H9 (cell line): Measurements from ENCODE around the gene HTD2. TPM values are rescaled to one million over a fixed set of nuclear protein-coding genes. Genes with fewer than 3 reads are reported as not detected.

Experiments
- DNase-seq: peaks from one replicate; pipeline ENCODE4 v3.0.0-alpha.2; 2017
- H2AFZ ChIP-seq: one replicate; pipeline ENCODE4 v1.6.1; 2013; ENCODE audit warnings: mild to moderate bottlenecking, low read length, control low read depth, moderate library complexity
- H2AK5ac ChIP-seq: 2 replicates; pipeline ENCODE4 v1.6.1; 2013; ENCODE audit warnings: low read length, control low read depth, mixed read lengths; ENCODE audit not compliant: insufficient read length
- H2BK120ac ChIP-seq: one replicate; pipeline ENCODE4 v1.6.1; 2013; ENCODE audit warnings: low read depth, mild to moderate bottlenecking, low read length, control low read depth, inconsistent platforms; ENCODE audit not compliant: poor library complexity, severe bottlenecking
- H2BK12ac ChIP-seq: 2 replicates; pipeline ENCODE4 v1.6.1; 2013; ENCODE audit warnings: low read length, control low read depth, mixed read lengths, low read depth; ENCODE audit not compliant: insufficient read length
- H2BK15ac ChIP-seq: 2 replicates; pipeline ENCODE4 v1.6.1; 2013; ENCODE audit warnings: low read depth, low read length, control low read depth
- H2BK20ac ChIP-seq: one replicate; pipeline ENCODE4 v1.6.1; 2013; ENCODE audit warnings: low read depth, mild to moderate bottlenecking, low read length, control low read depth, inconsistent platforms; ENCODE audit not compliant: poor library complexity, severe bottlenecking
- H2BK5ac ChIP-seq: 2 replicates; pipeline ENCODE4 v1.6.1; 2013; ENCODE audit warnings: low read length, control low read depth, mixed read lengths; ENCODE audit not compliant: insufficient read length
- H3K14ac ChIP-seq: 2 replicates; pipeline ENCODE4 v1.6.1; 2013; ENCODE audit warnings: low read length, control low read depth; ENCODE audit not compliant: insufficient read depth
- H3K18ac ChIP-seq: 2 replicates; pipeline ENCODE4 v1.6.1; 2013; ENCODE audit warnings: low read depth, mild to moderate bottlenecking, mixed read lengths, low read length, control low read depth; ENCODE audit not compliant: insufficient read length
- H3K23ac ChIP-seq: 2 replicates; pipeline ENCODE4 v1.6.1; 2013; ENCODE audit warnings: low read length, control low read depth, mixed read lengths, low read depth; ENCODE audit not compliant: insufficient read length
- H3K23me2 ChIP-seq: 2 replicates; pipeline ENCODE4 v1.6.1; 2013; ENCODE audit warnings: low read depth, mild to moderate bottlenecking, mixed read lengths, low read length, control low read depth; ENCODE audit not compliant: insufficient read length, poor library complexity, severe bottlenecking
- H3K27ac ChIP-seq: 2 replicates; pipeline ENCODE4 v1.5.1; 2013; ENCODE audit warnings: low read length, control low read depth, mixed read lengths, low read depth; ENCODE audit not compliant: insufficient read length
- H3K27me3 ChIP-seq: 2 replicates; pipeline ENCODE4 v1.6.1; 2013; ENCODE audit warnings: low read length, control low read depth, inconsistent platforms; ENCODE audit not compliant: insufficient read depth
- H3K4ac ChIP-seq: 2 replicates; pipeline ENCODE4 v1.6.1; 2013; ENCODE audit warnings: low read depth, mild to moderate bottlenecking, control low read depth, inconsistent platforms, low read length, moderate library complexity
- H3K4me1 ChIP-seq: 2 replicates; pipeline ENCODE4 v1.6.1; 2013; ENCODE audit warnings: low read length, control low read depth, inconsistent platforms; ENCODE audit not compliant: insufficient read depth
- H3K4me2 ChIP-seq: 2 replicates; pipeline ENCODE4 v1.6.1; 2013; ENCODE audit warnings: low read length, control low read depth, mixed read lengths; ENCODE audit not compliant: insufficient read length, insufficient read depth
- H3K56ac ChIP-seq: 2 replicates; pipeline ENCODE4 v1.6.1; 2013; ENCODE audit warnings: low read depth, mild to moderate bottlenecking, mixed read lengths, low read length, control low read depth; ENCODE audit not compliant: insufficient read length
- H3K79me1 ChIP-seq: 2 replicates; pipeline ENCODE4 v1.6.1; 2013; ENCODE audit warnings: low read depth, mild to moderate bottlenecking, moderate library complexity, low read length, control low read depth, inconsistent platforms; ENCODE audit not compliant: insufficient read depth, poor library complexity, severe bottlenecking
- H3K79me2 ChIP-seq: 2 replicates; pipeline ENCODE4 v1.6.1; 2013; ENCODE audit warnings: low read length, control low read depth, inconsistent platforms; ENCODE audit not compliant: insufficient read depth
- H3K9ac ChIP-seq: 2 replicates; pipeline ENCODE4 v1.6.1; 2013; ENCODE audit warnings: low read length, control low read depth, mixed read lengths; ENCODE audit not compliant: insufficient read length; ENCODE audit errors: extremely low read depth
- H3K9me3 ChIP-seq: one replicate; pipeline ENCODE4 v1.6.1; 2013; ENCODE audit warnings: low read depth, low read length, inconsistent platforms; ENCODE audit not compliant: control insufficient read depth
- H3T11ph ChIP-seq: one replicate; pipeline ENCODE4 v1.6.1; 2013; ENCODE audit warnings: mild to moderate bottlenecking, low read length, control low read depth, inconsistent platforms
- H4K20me1 ChIP-seq: one replicate; pipeline ENCODE4 v1.6.1; 2013; ENCODE audit not compliant: control insufficient read depth, insufficient read length, insufficient read depth
- H4K5ac ChIP-seq: 2 replicates; pipeline ENCODE4 v1.6.1; 2013; ENCODE audit warnings: low read depth, mild to moderate bottlenecking, mixed read lengths, low read length, control low read depth; ENCODE audit not compliant: insufficient read length
- H4K8ac ChIP-seq: replicated peaks from 2 replicates; pipeline ENCODE4 v1.6.1; 2013; ENCODE audit warnings: low read length, control low read depth, mixed read lengths, low read depth; ENCODE audit not compliant: insufficient read length
- H4K91ac ChIP-seq: 2 replicates; pipeline ENCODE4 v1.6.1; 2013; ENCODE audit warnings: low read depth, mild to moderate bottlenecking, moderate library complexity, mixed read lengths, low read length, control low read depth; ENCODE audit not compliant: insufficient read length
- H3K27ac Mint-ChIP-seq, 3 experiments: 2 replicates in 2 of 3; 3 replicates in 1 of 3; pipeline ENCODE4 v1.8.0; 2020 to 2021; ENCODE audit warnings: mixed read lengths in 3 of 3, mild to moderate bottlenecking in 1 of 3, moderate library complexity in 1 of 3
- H3K27me3 Mint-ChIP-seq: 2 replicates; pipeline ENCODE4 v1.8.0; 2021; ENCODE audit warnings: low read depth, mild to moderate bottlenecking, moderate library complexity, mixed read lengths
- H3K36me3 Mint-ChIP-seq, 3 experiments: 2 replicates in 2 of 3; 3 replicates in 1 of 3; pipeline ENCODE4 v1.8.0; 2020 to 2021; ENCODE audit warnings: low read depth in 3 of 3, mixed read lengths in 3 of 3; ENCODE audit not compliant: insufficient read depth in 1 of 3
- H3K4me1 Mint-ChIP-seq, 2 experiments: 2 replicates each; pipeline ENCODE4 v1.8.0; 2020; ENCODE audit warnings: mixed read lengths in 2 of 2
- H3K4me3 Mint-ChIP-seq, 2 experiments: 2 replicates in 1 of 2; 3 replicates in 1 of 2; pipeline ENCODE4 v1.8.0; 2020 to 2021; ENCODE audit warnings: mild to moderate bottlenecking in 2 of 2, mixed read lengths in 2 of 2, moderate library complexity in 1 of 2
- H3K9me3 Mint-ChIP-seq, 2 experiments: 2 replicates in 1 of 2; 3 replicates in 1 of 2; pipeline ENCODE4 v1.8.0; 2020; ENCODE audit warnings: mild to moderate bottlenecking in 2 of 2, mixed read lengths in 2 of 2, moderate library complexity in 1 of 2
- CTCF ChIP-seq: fragments of 200-600 bp; sonication (generic); conservative IDR thresholded peaks from 3 replicates; pipeline ENCODE4 v1.8.0; 2021; ENCODE audit warnings: antibody characterized with exemption, mild to moderate bottlenecking
- WGBS: extraction: QIAGEN DNeasy Blood & Tissue Kit; methylation state at CpG from one replicate; pipeline ENCODE4 v1.1.7; 2013; ENCODE audit warnings: missing lambda C conversion rate, low lambda C conversion rate, mixed read lengths; ENCODE audit not compliant: insufficient read length; ENCODE audit errors: extremely low coverage; 5-methylcytosine and 5-hydroxymethylcytosine counted together
- total RNA-seq: library from RNA; stranded (reverse); gene quantifications from 2 replicates; pipeline ENCODE4 v1.2.1, GENCODE V29; 2021

HTD2 gene
- total RNA-seq, 1 experiment from 2014 or later: 13.4 TPM

GRCh38 chr3:58291671-58292338, 14.5 kb upstream of the HTD2 start:
- no peaks in the 10 kb centered on the region for H3K79me1 ChIP-seq
- no peak overlapping the region; a peak in 1 of 5 replicates for H3K4me3 Mint-ChIP-seq
- H3K9ac ChIP-seq: no peak overlapping the region
- H4K20me1 ChIP-seq: no peaks in the 10 kb centered on the region
- no peaks in the 10 kb centered on the region; the same call in 1 of the 2 replicates for H3K27me3 Mint-ChIP-seq
- no peak overlapping the region for H3K4ac ChIP-seq
- H2BK20ac ChIP-seq: no peak overlapping the region
- H3K9me3 Mint-ChIP-seq: peaks cover 14 to 22% of the 10 kb centered on the region in 2 experiments; a peak in 4 of 5 replicates
- WGBS: no CpG with 5 or more reads among the region's 9 CpGs
- no peak overlapping the region for H4K5ac ChIP-seq
- no peak overlapping the region for H4K8ac ChIP-seq
- no peak overlapping the region for H2AFZ ChIP-seq
- no peaks in the 10 kb centered on the region for H3K79me2 ChIP-seq
- peaks cover 3 to 13% (median 9%) of the 10 kb centered on the region in 3 experiments; a peak in 5 of 7 replicates for H3K36me3 Mint-ChIP-seq
- no peaks in the 10 kb centered on the region for H3K9me3 ChIP-seq
- no peak overlapping the region for H2AK5ac ChIP-seq
- no peak overlapping the region for H2BK15ac ChIP-seq
- no peak overlapping the region for H4K91ac ChIP-seq
- H2BK120ac ChIP-seq: no peak overlapping the region
- H3K27ac Mint-ChIP-seq: no peak overlapping the region; a peak in 1 of 7 replicates
- no peaks in the 10 kb centered on the region for H3K4me1 ChIP-seq
- H3K4me2 ChIP-seq: no peak overlapping the region
- H3T11ph ChIP-seq: no peak overlapping the region
- no peak overlapping the region for H3K56ac ChIP-seq
- no peak overlapping the region for H3K23ac ChIP-seq
- TF ChIP-seq CTCF: no peak
- no peaks in the 10 kb centered on the region for H3K23me2 ChIP-seq
- H3K27me3 ChIP-seq: no peaks in the 10 kb centered on the region
- no peak overlapping the region for H2BK5ac ChIP-seq
- H3K18ac ChIP-seq: no peak overlapping the region
- DNase-seq: no peak
- no peak overlapping the region for H3K14ac ChIP-seq
- peaks cover 4 to 7% of the 10 kb centered on the region in 2 experiments; a peak in 2 of 4 replicates for H3K4me1 Mint-ChIP-seq
- H3K27ac ChIP-seq: no peak overlapping the region
- H2BK12ac ChIP-seq: no peak overlapping the region
